Heart left ventricle (tissue), 16 donors: Measurements from ENCODE around the gene DOCK4. TPM values are rescaled to one million over a fixed set of nuclear protein-coding genes. Genes with fewer than 3 reads are reported as not detected.
A peak's percentile ranks its signal among the peaks of the same experiment; 100 is the strongest.

Experiments
- ATAC-seq, 4 donors: fragments of 200-7000 bp; cut with Tn5 transposase; one replicate each; pipeline ENCODE4 v1.9.1; 2020 to 2022; ENCODE audit warnings: moderate library complexity in 4 of 4, mild to moderate bottlenecking in 3 of 4, moderate number of reproducible peaks in 1 of 4
- DNase-seq, 5 donors: peaks; one replicate each; pipeline ENCODE4 v3.0.0-alpha.2; 2020
- H3K27ac ChIP-seq, 12 donors: fragments of 200-600 bp; sonication (generic) in 4 of 12; one replicate each; pipeline versions ENCODE4 v1.5.0 to v1.8.0; 2016 to 2022; ENCODE audit warnings: mild to moderate bottlenecking in 2 of 12
- H3K27me3 ChIP-seq, 9 donors: fragments of 200-600 bp; sonication (generic) in 2 of 9; one replicate each; pipeline versions ENCODE4 v1.5.1 to v1.8.0; 2016 to 2022; ENCODE audit warnings: mild to moderate bottlenecking in 3 of 9
- H3K36me3 ChIP-seq, 9 donors: fragments of 200-600 bp; sonication (generic) in 2 of 9; one replicate each; pipeline versions ENCODE4 v1.5.0 to v1.8.0; 2018 to 2022; ENCODE audit warnings: mild to moderate bottlenecking in 2 of 9
- H3K4me1 ChIP-seq, 12 donors: fragments of 200-600 bp; sonication (generic) in 4 of 12; one replicate each; pipeline versions ENCODE4 v1.5.0 to v1.8.0; 2016 to 2022; ENCODE audit warnings: mild to moderate bottlenecking in 3 of 12
- H3K4me3 ChIP-seq, 12 donors: fragments of 200-600 bp; sonication (generic) in 4 of 12; one replicate each; pipeline versions ENCODE4 v1.5.0 to v1.8.0; 2017 to 2022; ENCODE audit warnings: mild to moderate bottlenecking in 9 of 12, moderate library complexity in 4 of 12
- H3K9me3 ChIP-seq, 12 donors: fragments of 200-600 bp; sonication (generic) in 4 of 12; one replicate each; pipeline versions ENCODE4 v1.5.0 to v1.8.0; 2016 to 2022; ENCODE audit warnings: mild to moderate bottlenecking in 1 of 12
- POLR2A ChIP-seq, 2 donors: fragments of 450-650 bp; IDR thresholded peaks; one replicate each; pipeline ENCODE4 v1.6.1; 2017; ENCODE audit warnings: antibody characterized with exemption in 2 of 2, mild to moderate bottlenecking in 2 of 2, moderate library complexity in 2 of 2
- WGBS, 4 donors: extraction: QIAGEN DNeasy Blood & Tissue Kit in 2 of 4; methylation state at CpG; one replicate each; pipeline versions ENCODE4 v1.1.5 to v1.1.7; 2013 to 2018; 5-methylcytosine and 5-hydroxymethylcytosine counted together
- intact Hi-C, 10 donors: fragments of 100-400 bp; cut with DNase I; formaldehyde crosslinking; loops; one replicate each; pipeline versions ENCODE4 v1.11.1 to v1.14.2; 2022
- polyA plus RNA-seq, 2 donors: library from polyadenylated mRNA; stranded (reverse); fragments of 200-250 nt; gene quantifications; one replicate each; pipeline ENCODE4 v1.2.3, GENCODE V29; 2013
- total RNA-seq, 9 donors: library from RNA; depleted of rRNA in 2 of 9; stranded (reverse); fragments of >200 nt in 2 of 9; fragmentation: NEBNext Ultra II Directional in 3 of 9; extraction: Animal tissue kit (Norgen Biotek cat#: 25700) in 3 of 9; gene quantifications; one replicate each; pipeline versions ENCODE4 v1.1.0 to v1.2.4, GENCODE V29; 2016 to 2023
- TF ChIP-seq, protein P1 (sequence below), 12 donors: fragments of 200-600 bp; sonication (generic) in 4 of 12; IDR thresholded peaks; one replicate each; pipeline versions ENCODE4 v1.5.0 to v1.8.0; 2018 to 2022; ENCODE audit warnings: antibody characterized with exemption in 12 of 12, mild to moderate bottlenecking in 5 of 12
- donor health status: ischemic (EF 13 %, LVEDD 7.1; RV severe dilation, severe dysfunction).
- donor health status: healthy with polysubstance abuse.
- donor health status: DM: no; HTN: yes; CAD: no.
- donor health status: DM: no; HTN: no; CAD: no.
- donor health status: ischemic (EF 25% LVEDD 6.9; RV normal size, moderate dysfunction).
- donor health status: ischemic (EF 25% LVEDD 5.7; RV mildly dilated, moderate dysfunction).
- donor health status: healthy.
- donor health status: DM: yes; HTN: yes; CAD: no.
- donor health status: ischemic (EF 35%, LVEDD 5.7; RV mildly dilated, moderate dysfunction).
- donor health status: nonischemic (EF 11% LVEDD 7.7; RV severe dilation, severe dysfunction).
- donor health status: DM: yes; HTN: yes; CAD: no.
- donor health status: PGD.
- donor health status: ischemic (EF 29% LVEDD 5.4; RV normal size, mild dysfunction).
- donor health status: nonischemic (EF 23%, LVEDD 6.1; RV moderate dilation, normal function).

The DOCK4 gene
- total and polyA plus RNA-seq, 11 donors = 5.1 to 40.8 (median 13.1) TPM

DNA sequence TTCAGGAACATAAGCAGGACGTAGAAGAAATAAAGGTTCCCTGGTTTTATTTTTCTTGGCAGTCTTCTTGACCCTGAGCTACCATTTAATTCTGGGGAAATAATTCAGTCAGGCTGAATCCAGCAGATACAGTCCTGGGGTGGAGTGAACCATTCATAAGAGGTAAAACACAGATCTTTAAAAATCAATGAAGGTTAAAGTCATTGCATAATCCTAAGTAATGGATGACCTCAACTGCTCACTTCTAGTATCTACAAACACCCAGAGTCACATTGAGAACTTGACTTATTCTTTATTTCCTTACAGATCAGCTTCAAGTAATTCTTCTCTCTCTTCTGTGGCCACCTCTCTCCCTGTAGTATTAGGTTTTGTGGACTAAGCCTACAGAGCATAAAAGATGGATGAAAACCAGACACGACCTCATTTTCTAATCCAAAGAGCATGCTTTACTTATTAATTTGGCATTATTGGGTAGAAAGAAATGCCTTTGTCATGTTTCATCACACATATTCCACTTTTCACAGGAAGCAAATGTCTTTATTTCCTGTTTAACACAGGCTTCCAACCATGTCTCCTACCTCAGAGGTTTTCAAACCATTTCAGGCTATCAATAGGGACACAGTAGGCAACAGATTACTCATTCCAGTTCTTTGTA is 461.6 kb downstream of the DOCK4 start:
- intact Hi-C loops = loop anchor here in 7 of 10 donors (5.0 to 10.0 kb wide), 5 partner anchors 113 to 753 kb away; no protein-coding TSS in a partner anchor
- H3K9me3 ChIP-seq = peaks cover 0 to 5% (median 0%) of the 10 kb centered on the region in 12 donors
- peak in 2 of 4 donors; percentile 27 to 38 for ATAC-seq
- 59 to 65% (median 62%) methylated on average over 2 of the region's 2 CpGs for WGBS, 4 donors
- TF ChIP-seq, protein P1, sequence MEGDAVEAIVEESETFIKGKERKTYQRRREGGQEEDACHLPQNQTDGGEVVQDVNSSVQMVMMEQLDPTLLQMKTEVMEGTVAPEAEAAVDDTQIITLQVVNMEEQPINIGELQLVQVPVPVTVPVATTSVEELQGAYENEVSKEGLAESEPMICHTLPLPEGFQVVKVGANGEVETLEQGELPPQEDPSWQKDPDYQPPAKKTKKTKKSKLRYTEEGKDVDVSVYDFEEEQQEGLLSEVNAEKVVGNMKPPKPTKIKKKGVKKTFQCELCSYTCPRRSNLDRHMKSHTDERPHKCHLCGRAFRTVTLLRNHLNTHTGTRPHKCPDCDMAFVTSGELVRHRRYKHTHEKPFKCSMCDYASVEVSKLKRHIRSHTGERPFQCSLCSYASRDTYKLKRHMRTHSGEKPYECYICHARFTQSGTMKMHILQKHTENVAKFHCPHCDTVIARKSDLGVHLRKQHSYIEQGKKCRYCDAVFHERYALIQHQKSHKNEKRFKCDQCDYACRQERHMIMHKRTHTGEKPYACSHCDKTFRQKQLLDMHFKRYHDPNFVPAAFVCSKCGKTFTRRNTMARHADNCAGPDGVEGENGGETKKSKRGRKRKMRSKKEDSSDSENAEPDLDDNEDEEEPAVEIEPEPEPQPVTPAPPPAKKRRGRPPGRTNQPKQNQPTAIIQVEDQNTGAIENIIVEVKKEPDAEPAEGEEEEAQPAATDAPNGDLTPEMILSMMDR (IDR thresholded peaks at IDR 0.05) = no peak
- TF ChIP-seq POLR2A (IDR thresholded peaks at IDR 0.05) = no peak
- no peak overlapping the region for H3K4me3 ChIP-seq
- no peak overlapping the region for H3K27ac ChIP-seq
- DNase-seq = no peak
- peaks cover 0 to 7% (median 0%) of the 10 kb centered on the region in 12 donors for H3K4me1 ChIP-seq
- peaks cover 0 to 52% (median 32%) of the 10 kb centered on the region in 9 donors for H3K36me3 ChIP-seq
- no peaks in the 10 kb centered on the region for H3K27me3 ChIP-seq

- Histone ChIP-seq H3K27me3 (no peaks in the 10 kb centered on the region), H3K4me1 (peaks cover 0 to 7% (median 0%) of the 10 kb centered on the region in 12 donors), H3K27ac (no peak overlapping the region), H3K36me3 (peaks cover 0 to 58% (median 45%) of the 10 kb centered on the region in 9 donors), H3K4me3 (no peak overlapping the region), H3K9me3 (no peaks in the 10 kb centered on the region)
- no peak for DNase-seq
- no peak for ATAC-seq
- intact Hi-C loops = loop anchor here in 7 of 10 donors (5.0 to 10.0 kb wide), 4 partner anchors 114 to 754 kb away; no protein-coding TSS in a partner anchor
- TF ChIP-seq, protein P1 (IDR thresholded peaks at IDR 0.05) = no peak
- no peak for TF ChIP-seq POLR2A (IDR thresholded peaks at IDR 0.05)
- WGBS, 4 donors = 87 to 91% (median 89%) methylated on average over 7 of the region's 7 CpGs
Measured at GRCh38 chr7:111743244-111743847, 462.9 kb downstream of the DOCK4 start.

GRCh38 chr7:111741811-111742240 is 464.4 kb downstream of the DOCK4 start:
- intact Hi-C loops = loop anchor here in 7 of 10 donors (5.0 to 10.0 kb wide), 4 partner anchors 115 to 755 kb away; no protein-coding TSS in a partner anchor

More at GRCh38 chr7:111741811-111742240, 464.4 kb downstream of the DOCK4 start:
- TF ChIP-seq POLR2A (IDR thresholded peaks at IDR 0.05) = no peak
- TF ChIP-seq, protein P1 (IDR thresholded peaks at IDR 0.05) = peak; percentile 47 to 75 (median 60)
- H3K4me3 ChIP-seq = no peak overlapping the region
- H3K4me1 ChIP-seq = peaks cover 0 to 7% (median 0%) of the 10 kb centered on the region in 12 donors
- DNase-seq = peak in 1 of 5 donors; percentile 46
- no peaks in the 10 kb centered on the region for H3K9me3 ChIP-seq
- ATAC-seq = peak; percentile 42 to 78 (median 68)
- H3K36me3 ChIP-seq = peaks cover 0 to 63% (median 48%) of the 10 kb centered on the region in 9 donors
- no peak overlapping the region for H3K27ac ChIP-seq
- WGBS, 4 donors = 44 to 55% (median 53%) methylated on average over 8 of the region's 8 CpGs
- no peaks in the 10 kb centered on the region for H3K27me3 ChIP-seq
